GM12872 (cell line): ENCODE data around the gene ACP7.

Source experiments
- CTCF ChIP-seq: IDR thresholded peaks from 3 replicates; pipeline ENCODE4 v1.5.1; 2011; ENCODE audit warnings: low read depth, mild to moderate bottlenecking, low read length, moderate library complexity; ENCODE audit not compliant: insufficient read depth

The ACP7 gene

GRCh38 chr19:39052243-39052746 lies 31.9 kb upstream of the ACP7 start:
- TF ChIP-seq CTCF = peak; percentile 90

- no peak for TF ChIP-seq CTCF
Observed at GRCh38 chr19:39052846-39053245, 31.3 kb upstream of the ACP7 start.

GRCh38 chr19:39053276-39054090 lies 30.7 kb upstream of the ACP7 start:
- no peak for TF ChIP-seq CTCF

- no peak for TF ChIP-seq CTCF
Observed at GRCh38 chr19:39054091-39054470, 30.1 kb upstream of the ACP7 start.

GRCh38 chr19:39057615-39058014 lies 26.6 kb upstream of the ACP7 start:
- TF ChIP-seq CTCF = no peak

- TF ChIP-seq CTCF = no peak
Observed at GRCh38 chr19:39059302-39059701, 24.9 kb upstream of the ACP7 start.

GRCh38 chr19:39060171-39060570 lies 24.0 kb upstream of the ACP7 start:
- TF ChIP-seq CTCF = no peak
